Erythroblast (primary cell): ENCODE results near the gene IL1RAPL2.

ENCODE experiments used
- DNase-seq, 2 experiments: peaks; one replicate each; lab custom pipeline; 2025; lab: John Stamatoyannopoulos, UW
- GATA1 ChIP-seq: IDR thresholded peaks from 2 replicates; pipeline ENCODE4 v1.6.1; 2011; ENCODE audit warnings: low read depth, mild to moderate bottlenecking, control low read depth, low read length, moderate library complexity
- POLR2A ChIP-seq: IDR thresholded peaks from 2 replicates; pipeline ENCODE4 v1.6.1; 2011; ENCODE audit warnings: mild to moderate bottlenecking, low read length

Gene IL1RAPL2

DNA sequence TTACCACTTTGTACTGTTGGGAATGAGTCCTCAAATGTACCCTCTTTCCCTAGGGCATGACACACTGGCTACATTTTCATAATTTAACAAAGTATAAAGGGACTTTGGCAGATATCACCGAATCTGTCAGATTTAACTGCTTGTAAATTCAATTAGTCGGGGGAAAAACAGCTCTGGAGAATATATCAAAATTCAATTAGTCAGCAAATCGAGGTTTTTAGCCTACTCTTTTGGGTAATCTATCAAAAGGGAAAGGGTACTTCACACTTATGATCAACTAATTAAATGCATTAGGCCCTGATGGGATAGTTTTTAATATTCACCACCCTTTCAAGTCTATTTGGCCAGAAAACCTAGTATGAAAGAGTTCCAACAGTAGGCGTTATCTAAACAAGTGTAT is 141.0 kb downstream of the IL1RAPL2 start:
- no peak for TF ChIP-seq GATA1
- TF ChIP-seq POLR2A = no peak
- DNase-seq = no peak

GRCh38 chrX:104707572-104707971 is 141.6 kb downstream of the IL1RAPL2 start:
- no peak for DNase-seq

GRCh38 chrX:104712515-104712914 is 146.5 kb downstream of the IL1RAPL2 start:
- no peak for TF ChIP-seq GATA1
- no peak for TF ChIP-seq POLR2A
- DNase-seq = no peak

More at GRCh38 chrX:104707572-104707971, 141.6 kb downstream of the IL1RAPL2 start:
- TF ChIP-seq GATA1 (no peak), POLR2A (no peak)

DNA sequence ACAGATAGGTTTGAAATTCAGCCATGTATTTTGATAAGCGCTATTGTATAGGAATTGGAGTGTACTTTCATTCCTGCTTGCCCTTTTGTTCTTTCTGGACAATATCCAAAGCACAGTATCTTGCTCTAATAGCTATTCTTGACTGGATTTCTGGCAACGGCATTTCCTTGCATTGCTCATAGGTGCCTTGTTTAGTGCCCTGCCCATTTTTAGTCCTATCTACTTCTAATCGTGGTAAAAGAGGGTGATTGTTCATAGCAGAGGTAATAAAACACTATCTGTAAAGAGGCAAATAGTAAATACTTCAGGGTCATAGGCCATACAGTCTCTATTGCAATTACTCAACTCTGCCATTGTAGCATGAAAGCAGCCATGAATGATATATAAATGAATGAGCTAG is 155.9 kb downstream of the IL1RAPL2 start:
- TF ChIP-seq GATA1 (no peak), POLR2A (no peak)
- no peak for DNase-seq

DNA sequence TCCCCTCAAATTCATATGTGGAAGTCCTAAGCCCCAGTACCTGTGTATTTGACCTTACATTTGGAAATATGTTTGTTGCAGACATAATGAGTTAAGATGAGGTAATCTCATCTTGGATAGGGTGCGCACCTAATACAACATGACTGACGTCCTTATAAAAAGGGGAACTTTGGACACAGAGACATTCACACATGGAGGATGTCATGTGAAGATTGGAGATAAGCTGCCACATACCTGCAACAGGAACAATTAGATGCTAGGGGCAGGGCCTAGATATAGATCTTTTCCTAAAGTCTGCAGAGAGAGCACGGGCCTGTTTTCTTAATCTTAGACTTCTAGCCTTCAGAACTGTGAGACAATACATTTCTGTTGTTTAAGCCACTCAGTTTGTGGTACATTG is 162.5 kb downstream of the IL1RAPL2 start:
- TF ChIP-seq POLR2A = no peak
- TF ChIP-seq GATA1 = no peak
- no peak for DNase-seq

DNA sequence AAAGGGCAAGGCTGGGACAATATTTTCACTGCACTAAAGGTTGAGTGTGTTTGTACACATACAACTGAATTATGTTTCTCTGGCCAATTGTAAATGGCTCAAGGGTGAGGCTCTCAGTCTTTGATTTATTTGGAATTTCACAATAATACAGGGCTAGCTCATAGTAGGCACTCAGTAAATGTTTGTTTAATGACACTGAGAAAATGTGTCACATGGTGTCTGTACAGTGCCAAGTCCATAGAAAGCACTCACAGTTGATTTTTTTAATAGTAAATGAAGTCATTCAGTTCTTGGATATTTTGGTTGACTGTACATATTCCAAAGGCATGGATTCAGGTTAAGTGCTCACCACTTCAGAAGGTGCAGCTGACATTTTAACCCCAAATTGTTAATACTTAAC is 176.4 kb downstream of the IL1RAPL2 start:
- no peak for DNase-seq
- TF ChIP-seq POLR2A (no peak), GATA1 (no peak)

DNA sequence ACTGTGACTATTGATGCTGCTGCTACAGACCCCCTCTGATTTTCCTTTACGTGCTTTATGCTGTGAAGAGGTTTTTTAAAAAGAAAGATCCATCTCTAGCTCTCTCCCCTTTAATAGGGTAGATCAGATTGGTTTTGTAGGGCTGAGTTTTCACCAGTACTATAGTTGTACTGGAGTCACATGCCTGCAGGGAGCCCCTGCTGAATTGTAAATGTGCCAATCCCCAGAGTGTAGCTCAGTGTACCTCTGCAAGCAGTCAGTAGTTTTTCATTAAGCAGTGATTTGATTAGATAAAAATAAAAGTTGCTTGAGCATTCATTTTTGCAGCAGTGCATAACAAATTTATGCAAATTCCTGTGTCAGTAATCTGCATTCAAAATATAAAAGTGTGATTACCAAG is 179.2 kb downstream of the IL1RAPL2 start:
- no peak for DNase-seq
- TF ChIP-seq GATA1 (no peak), POLR2A (no peak)

- TF ChIP-seq GATA1 (no peak), POLR2A (no peak)
- no peak for DNase-seq
Measured at GRCh38 chrX:104749951-104750610, 184.1 kb downstream of the IL1RAPL2 start.

DNA sequence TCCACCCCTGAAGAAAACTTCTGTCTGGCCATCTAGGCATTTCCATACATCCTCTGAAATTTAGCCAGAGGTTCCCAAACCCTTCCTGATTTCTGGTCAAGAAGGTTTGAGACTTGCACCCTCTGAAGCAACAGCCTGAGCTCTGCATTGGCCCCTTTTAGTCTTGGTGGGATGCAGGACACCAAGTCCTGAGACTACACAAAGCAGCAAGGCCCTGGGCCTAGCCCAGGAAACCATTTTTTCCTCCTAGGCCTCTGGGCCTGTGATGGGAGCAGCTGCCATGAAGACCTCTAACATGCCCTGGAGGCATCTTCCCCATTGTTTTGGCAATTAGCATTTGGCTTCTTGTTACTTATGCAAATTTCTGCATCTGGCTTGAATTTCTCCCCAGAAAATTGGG is 196.6 kb downstream of the IL1RAPL2 start:
- no peak for DNase-seq
- TF ChIP-seq POLR2A = no peak
- no peak for TF ChIP-seq GATA1

DNA sequence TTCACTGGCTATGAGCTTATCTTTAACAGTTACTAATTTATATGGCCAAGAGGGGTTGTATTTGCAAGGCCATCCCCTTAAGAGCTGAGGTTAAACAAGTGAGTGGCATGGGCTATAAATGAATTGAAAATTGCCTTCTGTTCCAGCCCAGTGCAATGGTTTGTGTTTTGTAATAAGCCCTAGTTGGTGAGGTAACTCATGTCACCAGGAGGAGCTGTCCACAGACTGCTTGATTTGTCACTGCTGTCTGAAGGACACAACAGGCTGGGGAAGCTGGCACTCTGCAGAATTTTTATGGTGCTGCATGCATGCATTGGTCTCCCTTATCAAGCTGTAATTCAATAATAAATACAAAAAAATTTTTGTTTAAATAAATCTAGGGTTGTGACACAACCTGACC is 223.8 kb downstream of the IL1RAPL2 start:
- DNase-seq = no peak
- TF ChIP-seq POLR2A (no peak), GATA1 (no peak)

DNA sequence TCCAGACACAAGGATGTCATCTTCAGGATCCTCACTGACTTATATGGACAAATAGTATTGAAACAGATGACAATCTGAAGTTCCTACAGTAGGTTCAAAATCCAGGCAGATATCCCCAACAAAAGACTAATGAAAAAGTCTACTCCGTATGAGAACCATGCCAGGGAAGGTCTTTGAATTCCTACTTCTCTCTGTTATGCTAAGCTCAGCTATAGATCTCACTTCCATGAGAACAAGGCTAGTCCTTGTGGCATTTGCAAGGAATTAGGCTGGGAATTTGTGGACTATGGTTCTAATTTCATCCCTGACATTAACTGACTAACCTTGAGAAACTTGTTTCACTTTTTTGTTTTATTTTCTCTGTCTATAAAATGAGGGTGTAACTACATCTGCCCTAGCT is 229.8 kb downstream of the IL1RAPL2 start:
- no peak for TF ChIP-seq GATA1
- TF ChIP-seq POLR2A = no peak
- DNase-seq = no peak

GRCh38 chrX:104803219-104803618 is 237.2 kb downstream of the IL1RAPL2 start:
- no peak for DNase-seq
- no peak for TF ChIP-seq POLR2A
- no peak for TF ChIP-seq GATA1

GRCh38 chrX:104806346-104806745 is 240.3 kb downstream of the IL1RAPL2 start:
- TF ChIP-seq GATA1 (no peak), POLR2A (no peak)
- DNase-seq = no peak

DNA sequence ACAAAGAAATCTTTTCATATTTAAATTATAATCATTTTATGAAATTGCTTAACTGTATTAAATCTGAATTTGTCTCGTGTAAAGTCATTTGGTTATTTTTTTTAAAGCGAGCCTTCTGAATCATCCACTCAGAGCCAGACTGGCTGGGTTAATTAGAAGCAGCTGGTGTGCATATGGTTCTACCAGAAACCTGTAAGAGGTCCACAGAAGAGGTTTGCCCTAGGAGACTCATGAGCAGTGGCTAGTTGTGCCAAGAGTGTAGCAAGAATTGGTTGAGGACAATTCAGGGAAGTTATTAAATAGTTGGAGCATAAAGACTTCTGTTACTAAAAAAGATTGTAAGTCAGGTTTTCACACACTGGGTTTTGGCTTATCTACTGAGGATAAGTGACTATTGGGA is 267.4 kb downstream of the IL1RAPL2 start:
- no peak for TF ChIP-seq POLR2A
- TF ChIP-seq GATA1 = no peak
- no peak for DNase-seq

- TF ChIP-seq GATA1 = no peak
- no peak for TF ChIP-seq POLR2A
- DNase-seq = no peak
Measured at GRCh38 chrX:104842646-104843045, 276.6 kb downstream of the IL1RAPL2 start.
